Stimulated activated CD4-positive, alpha-beta T cell treated with anti-CD3 and anti-CD28 coated beads, TNF-alpha, amount 100 ng/mL, for 1 hour (primary cell): ENCODE data around the gene VTN.

Experiments used
- DNase-seq, 3 donors: peaks; one replicate each; pipeline ENCODE4 v3.0.0-alpha.2; 2020; ENCODE audit warnings: low read depth in 3 of 3, low spot score in 1 of 3

Gene VTN

DNA sequence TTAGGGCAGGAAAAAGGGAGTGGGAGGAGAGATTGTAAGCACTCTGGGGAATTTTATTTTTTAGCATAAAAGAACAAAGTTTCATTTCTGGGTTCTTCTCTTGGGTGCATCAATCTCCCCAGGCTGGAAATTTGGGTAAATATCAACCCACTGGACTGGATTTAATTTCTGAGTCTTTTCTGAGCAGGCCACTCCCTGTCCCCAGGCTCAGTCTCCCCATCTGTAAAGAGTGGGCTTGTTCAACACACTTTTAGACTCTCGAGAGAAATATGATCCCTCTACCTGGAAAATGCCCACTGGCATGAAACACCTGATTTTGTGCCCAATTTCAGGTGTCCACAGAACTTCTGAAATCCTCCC, 617 bp upstream of the VTN start:
- DNase-seq: no peak

DNA sequence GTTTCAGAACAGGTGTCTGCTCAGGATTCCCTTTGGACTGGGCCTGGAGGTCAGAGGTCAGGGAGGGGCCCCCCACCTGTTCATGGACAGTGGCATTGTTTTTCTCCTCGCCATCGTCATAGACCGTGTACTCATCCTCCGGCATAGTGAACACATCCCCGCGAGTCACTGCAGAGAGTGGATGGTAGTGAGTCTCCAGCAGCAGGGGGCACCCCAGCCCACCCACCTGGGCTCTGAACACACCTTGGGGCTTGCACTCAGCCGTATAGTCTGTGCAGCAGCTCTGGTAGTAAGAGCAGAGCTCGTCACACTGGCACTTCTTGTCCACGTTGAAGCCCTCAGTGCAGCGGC, 448 bp downstream of the VTN start:
- DNase-seq: no peak

DNA sequence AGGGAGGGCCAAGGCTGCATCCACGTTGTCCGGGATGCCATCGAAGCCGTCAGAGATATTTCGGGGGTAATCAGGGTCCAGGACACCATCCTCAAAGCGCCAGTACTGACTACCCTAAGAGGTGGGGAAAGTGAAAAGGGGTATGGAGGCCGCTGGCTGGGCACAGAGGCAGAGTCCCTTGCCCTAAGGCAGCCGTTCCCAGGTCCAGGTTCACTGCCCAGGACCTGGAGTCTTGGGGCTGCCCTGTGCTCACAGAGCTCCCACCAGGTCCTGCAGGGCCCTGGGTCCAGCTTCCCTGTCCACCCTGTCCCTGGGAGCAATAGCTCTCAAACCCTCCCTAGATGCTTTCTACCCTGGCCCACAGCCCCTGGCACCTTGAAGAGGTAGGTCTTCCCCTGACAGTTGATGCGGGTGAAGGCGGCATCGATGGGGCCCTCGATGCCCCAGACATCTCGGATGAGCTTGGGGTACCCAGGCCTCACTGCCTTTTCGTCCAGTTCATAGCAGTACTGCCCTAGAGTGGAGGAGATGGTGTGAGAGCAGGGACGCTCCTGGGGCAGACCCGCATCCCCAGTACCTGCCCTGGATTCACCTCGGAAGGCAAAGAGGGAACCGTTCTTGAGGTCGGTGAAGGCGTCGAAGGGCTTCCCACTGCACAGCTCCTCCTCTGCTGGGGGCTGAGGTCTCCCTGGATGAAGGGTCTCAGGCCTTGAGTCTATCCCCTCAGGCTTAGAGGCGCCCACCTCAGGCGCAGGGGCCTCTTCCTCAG, 1.0 kb downstream of the VTN start:
- DNase-seq: no peak

DNA sequence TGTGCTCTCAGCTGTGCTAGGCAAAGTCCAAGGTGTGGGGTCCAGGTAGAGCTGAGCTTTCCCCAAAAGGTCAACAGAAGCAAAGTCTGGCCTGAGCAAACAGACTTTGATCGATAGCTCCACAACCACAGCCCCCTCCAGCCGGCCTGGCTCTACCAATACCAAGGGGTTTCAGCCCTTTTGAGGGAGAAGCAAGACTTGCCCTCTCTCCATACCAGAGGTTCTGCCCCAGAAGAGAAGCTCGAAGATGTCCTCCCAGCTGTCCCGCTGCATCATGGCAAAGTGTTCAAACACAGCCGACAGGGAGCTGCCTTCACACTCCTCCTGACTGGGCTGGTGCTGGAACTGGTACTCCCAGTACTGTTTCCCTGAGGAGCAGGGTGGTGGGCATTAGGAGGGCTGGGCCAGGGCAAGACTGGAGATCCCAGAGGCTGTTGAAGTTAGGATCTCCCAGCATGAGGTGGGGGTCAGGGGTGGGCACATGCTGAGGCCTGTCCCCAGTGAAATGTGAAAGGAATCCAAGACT, 1.7 kb downstream of the VTN start:
- DNase-seq: no peak

DNA sequence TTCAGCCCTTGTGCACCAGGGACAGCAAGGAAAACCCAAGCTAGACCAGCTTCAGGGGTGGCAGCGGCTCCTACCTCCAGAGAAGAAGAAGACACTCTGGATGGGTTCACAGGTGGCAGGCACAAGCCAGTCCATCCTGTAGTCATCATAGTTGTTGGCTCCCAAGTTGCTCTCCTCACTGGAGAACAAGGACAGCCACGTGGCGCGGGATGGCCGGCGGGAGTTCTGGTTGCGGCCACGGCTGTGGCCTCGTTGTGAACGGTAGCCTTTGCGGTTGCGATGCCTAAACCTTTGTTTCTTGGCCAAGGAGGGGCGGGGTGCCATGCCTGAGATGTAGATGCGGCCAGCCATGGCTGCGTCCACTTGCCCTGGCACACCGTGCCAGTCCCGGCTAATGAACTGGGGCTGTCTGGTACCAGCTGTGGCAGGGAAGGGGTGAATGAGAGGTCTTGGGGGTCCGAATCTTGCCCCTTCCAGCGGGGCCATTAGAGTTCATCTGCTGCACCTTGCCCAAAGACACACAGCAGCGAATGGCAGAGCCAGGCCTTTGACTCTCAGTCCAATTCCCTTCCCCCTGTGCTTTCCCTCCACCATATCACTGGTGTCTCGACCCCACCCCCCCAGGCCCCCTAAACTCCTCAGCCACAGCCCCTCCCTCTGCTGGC, 2.3 kb downstream of the VTN start:
- no peak for DNase-seq

DNA sequence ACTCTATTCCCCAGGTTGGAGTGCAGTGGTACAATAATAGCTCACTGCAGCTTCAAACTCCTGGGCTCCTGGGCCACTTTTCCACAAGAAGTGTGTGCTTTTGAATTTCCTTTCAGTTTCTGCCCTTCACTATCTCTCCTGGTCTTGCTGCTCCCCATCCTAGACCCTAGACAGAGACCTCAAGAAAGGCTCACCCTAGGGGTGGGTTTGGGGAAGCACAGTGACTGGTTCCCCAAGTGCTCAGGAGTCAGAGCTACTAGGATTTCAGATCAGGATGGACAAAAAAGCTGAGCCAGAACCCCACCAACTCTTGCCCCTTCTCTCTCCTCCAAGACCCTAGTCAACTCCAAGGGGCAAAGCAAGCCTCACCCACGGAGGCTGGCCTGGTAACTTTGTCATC, 3.5 kb downstream of the VTN start:
- no peak for DNase-seq

DNA sequence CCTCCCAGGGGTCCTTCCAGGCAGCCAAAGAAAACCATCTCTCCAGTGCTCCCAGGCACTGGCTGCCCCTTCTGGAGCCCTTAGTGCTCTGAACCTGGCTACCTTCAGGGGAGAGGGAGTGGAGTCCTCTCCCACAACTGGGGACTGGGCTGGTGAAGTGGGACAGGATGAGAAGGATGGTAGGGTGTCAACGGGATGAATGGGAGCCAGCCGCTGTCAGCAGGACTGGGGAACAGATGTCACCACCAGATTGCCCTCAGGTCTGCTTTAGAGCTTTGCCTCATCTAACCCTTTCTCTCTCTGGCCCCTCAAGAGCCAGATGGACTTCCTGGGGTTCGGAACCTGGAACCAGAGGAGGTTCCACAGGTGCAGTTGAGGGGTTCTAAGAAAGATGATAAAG, 4.6 kb downstream of the VTN start:
- DNase-seq: no peak

DNA sequence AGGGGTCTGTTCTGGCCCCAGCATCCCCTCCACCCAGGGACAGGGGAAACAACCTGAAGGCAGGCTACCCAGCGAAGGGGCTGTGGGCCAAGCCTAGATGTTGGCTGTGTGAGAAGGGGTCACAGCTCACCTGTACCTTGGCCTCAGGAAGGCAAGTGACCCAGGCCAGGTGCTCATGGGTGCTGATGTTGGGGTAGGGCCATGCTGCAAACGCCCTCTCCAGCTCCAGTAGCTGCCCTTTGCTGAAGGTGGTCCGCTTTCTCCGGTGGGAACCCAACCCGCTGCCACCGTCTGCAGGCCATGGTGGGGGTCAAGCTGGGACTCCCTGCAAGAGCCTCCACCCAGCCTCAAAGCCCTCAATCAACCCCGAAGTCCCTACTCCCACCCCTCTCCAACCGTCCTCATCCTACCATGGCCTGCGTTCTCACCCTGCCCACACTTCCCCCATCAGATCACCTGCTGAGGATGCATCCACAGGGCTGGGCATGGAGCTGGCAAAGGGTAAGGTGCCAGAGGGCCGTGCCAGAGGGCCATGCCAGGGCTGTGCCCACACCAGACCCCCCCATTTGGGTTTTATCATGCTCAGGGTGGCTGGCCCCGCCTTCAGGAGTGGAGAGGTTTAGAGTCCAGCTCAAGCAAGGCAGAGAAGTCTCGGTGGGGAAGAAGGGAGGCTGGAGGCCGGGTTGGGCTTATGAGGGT, 5.3 kb downstream of the VTN start, which contains the start of gene SEBOX:
Gene SEBOX, minus strand, starts transcription at position 535 of the 699 bp plus-strand sequence. Its CDS starts 48 bp downstream, at position 487.
- DNase-seq: no peak

DNA sequence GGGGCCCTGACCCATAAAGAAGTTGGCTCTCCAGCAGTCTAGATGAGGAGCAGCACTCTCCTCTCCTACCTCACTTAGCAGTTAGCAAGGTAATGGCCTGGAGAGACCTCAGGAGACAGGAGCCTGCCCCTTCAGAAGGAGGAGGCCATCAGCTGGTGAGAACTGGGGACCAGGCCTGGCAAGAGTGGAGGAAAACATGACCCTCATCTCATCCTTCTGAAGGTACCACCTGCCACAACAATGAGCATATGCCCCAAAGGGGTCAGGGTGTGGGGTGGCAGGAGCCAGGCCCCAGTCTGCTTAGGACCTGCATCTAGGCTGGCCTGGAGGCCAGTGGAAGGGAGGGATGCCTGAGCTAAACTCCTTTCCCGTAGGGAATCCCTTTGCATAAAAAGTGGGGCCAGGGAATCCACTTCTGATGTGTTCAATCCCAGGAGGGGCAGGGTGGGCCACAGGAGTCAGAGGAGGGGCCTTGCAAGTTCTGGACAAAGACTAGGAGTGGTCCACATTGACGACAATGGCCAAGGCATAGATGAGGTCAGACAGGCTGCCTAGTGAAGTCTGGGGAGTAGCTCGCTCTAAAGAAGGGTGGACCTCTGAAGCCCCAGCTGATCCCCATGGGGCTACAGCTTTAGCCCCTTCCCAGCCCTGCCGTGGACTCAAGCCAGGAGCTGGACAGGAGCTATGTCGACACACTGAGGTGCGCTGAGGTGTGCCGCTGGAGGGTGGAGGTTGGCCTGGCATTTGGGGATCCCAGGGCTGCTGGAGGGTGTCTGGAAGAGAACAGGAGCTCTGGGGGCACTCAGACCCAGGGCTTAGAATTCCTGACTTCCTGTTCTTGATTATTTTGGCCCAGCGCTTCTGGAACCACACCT, 6.1 kb downstream of the VTN start:
- DNase-seq: no peak

DNA sequence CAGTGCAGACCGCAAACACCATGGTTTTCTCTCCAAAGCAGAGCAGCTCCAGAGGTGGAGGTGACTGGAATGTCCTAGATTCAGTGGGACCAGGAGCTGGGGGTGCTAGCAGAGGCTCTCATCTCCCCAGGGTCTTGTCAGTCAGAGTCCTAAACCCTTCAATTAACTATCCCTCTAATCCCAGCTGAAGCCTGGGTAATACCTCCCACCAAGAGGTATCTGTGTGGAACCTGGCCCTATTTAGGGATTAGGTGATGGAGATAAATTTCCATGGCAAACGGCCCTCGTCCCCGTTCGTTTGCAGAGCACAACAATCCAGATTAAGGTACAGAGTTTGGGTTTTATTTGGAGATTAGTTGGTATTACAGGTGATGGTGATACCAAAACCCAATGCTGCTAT, 6.9 kb downstream of the VTN start:
- DNase-seq: no peak

DNA sequence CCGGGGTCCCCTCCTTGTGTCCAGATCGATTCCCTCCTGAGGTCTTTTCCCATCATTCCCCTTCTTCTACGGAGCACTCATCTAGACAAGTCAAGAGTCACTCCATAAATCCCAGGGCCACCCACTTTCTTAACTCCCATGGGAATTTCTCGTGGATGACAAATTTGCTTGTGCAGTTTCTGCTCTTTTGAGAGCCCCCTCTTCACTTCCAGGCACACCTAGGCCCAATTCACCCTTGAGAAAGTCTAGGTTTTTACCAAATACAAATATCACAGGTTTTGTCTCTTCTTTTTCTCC, 12.3 kb downstream of the VTN start:
- no peak for DNase-seq

DNA sequence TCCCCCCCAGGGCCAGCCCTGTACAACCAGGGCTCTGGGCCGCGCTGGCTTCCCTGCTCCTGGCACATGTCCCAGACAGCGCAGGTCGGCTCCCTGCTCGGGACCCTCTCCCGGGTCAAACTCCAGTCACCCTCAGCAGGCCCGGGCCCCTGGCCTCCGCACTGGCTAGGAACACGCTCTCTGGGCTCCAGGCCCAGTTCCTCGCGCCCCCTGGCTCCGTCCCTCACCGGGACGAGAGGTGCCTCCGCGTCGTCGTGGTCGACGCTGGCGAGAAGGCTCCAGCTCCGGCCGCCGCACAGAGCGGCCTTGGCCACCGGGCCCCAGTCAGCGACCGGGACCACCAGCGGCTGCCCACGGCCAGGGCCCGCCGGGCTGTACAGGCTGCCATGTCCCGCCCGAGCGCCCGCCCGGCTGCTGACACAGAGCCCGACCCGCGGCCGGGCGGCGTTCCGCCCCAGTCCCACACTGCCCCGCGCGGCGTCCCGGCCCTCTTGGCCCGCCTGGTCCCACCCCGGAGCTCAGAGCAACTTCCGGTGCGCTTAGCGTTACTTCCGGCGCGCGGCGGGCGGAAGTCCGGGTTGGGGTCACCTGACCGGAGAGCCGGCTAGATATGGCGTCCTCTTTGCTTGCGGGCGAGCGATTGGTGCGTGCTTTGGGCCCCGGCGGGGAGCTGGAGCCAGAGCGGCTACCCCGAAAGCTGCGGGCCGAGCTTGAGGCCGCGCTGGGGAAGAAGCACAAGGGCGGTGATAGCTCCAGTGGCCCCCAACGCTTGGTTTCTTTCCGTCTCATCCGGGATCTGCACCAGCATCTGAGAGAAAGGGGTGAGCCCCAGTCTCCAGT, 12.8 kb downstream of the VTN start, which contains the start of gene POLDIP2:
Gene POLDIP2, minus strand, starts transcription at position 467 of the 840 bp plus-strand sequence. Its CDS starts 79 bp downstream, at position 388.
- DNase-seq: peak; percentile 80 to 92 (median 91)

DNA sequence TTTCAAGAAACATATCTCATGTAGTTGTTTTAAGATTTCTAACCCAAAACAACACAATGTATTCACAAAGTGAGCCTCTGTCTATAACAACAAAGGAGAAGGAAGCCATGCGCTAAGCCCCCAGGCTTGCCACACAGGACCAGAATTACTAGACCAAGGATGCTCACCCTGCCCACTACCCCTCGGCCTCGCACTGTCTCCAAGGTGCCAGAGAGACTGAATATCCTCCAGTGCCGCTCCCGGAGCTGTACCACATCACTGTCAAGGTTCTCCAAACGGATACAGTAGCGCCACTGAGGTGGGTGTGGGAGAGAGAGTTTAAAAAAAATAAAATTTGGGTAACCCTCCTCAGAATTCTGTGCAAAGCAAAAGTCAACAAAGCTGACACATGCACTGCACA, 19.8 kb downstream of the VTN start:
- no peak for DNase-seq

DNA sequence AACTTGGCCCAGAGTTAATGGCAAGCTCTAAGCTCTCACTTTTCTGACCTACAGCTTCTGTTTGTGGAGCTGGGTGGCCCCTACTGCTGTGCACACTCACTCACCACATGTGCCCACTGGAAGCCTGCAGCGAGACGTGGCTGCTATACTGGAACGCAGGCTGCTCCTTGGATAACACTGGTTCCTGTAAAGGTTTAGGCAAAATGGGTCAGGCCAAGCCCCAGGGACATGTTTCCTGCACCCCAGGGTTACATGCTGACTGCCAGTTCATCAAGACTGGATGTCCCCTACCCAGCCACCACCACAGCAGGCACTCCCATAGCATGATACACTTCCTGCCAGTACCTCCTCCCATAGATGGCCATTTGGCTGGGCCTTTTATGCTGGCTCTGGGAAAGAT, 21.1 kb downstream of the VTN start:
- DNase-seq: no peak

DNA sequence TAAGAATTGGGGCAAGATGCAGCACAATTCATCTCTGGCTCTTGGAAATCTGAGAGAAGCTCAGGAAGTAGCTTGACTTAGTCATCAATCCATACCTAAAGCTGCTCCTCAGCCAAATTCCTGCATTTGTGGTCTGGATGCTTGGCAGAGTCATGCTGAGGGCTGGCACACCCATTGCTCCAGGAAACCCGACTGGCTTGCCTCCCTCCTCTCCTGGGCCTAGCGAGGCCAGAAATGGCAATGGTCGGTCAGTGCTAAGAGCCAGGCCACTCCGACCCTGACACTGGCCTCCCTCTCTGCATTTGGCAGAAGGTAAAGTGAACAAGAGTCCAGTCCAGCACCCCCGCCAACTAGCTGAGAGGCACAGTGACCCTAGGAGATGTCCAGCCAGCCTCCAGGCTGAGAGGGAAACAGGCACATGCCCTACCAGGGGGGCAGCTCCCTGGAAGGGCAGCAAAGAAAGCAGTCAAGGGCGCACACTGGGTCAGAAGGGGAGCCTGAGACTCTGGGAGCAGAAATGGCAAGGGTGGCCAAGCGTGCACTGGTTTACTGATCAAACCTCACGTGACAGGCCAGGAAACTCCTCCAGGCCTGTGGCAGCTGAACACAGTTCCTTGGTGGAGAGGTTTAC, 22.7 kb downstream of the VTN start:
- DNase-seq: no peak

DNA sequence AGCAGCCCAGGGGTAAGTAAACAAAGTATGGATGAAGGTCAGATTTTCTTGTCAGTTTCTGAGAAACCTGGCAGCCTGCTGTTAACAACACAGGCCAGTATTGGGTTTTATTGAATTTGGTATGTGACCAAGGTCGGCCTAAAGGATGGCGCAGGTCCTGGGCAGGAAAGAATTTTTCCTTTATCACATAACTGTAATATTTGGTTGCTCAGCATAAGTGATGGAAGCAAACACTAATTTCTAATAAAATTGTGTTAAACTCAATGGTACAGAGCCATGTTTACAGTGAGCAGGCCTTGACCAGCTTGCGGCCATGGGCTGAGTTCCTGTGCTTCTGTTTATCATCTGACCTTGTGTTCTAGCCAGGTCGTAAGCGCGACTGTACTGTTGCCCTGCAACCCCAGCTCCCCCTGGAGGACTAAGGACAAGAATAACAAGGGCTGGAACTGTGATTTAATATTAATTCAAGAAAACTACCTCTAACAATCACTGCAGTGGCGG, 23.3 kb downstream of the VTN start:
- no peak for DNase-seq

DNA sequence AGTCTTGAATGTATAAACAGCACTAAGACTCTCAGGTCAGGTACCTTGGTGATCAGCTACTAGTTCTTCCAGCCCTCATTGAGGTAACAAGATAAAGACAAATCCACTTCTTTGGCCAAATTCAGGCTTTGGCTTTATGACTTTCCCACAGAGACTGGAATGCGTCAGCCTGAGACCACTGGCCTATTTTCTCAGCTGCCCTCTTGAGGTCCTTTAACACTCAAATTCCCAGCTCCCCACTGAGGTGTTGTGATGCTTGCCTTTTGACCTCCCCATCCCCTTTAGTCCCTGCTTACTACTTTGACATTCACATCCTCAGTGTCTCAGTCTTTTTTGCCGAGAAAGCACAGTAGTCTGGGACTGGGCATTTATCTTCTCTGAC, 23.9 kb downstream of the VTN start:
- DNase-seq: no peak

DNA sequence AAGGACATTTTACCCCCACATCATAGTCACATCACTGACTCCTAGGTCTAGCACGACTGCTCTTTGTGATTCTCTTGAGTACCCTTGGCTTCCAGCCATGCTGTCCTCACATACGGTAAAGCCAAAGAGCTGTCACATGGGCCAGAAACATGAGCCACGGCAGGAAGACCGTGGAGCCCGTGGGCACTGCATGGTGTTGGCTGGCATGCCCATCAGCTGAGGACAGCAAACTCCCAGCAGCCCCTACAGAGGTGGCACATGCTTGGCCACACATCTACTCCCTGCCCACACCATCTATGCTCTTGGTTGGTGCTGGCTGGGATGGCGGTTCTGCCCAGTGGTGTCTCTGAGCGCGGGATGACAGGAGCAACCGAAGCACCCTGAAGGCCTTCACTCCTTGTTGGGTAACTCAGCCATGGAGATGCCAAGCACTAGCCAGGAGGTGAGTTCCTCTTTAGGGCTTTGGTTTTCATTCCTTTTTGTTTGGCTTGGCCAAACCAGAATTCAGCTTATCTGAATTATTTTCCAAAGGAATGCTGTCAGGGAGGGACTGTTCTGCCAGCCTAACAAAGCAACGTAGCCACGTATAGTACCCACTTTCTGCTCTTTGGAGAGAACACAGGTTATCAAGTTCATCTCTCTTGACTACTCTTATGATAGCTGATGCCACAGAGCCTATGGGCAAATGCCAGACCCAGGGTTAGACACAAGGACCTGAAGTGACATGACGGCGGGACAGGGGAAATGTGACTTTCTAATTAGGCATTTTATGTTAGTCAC, 24.5 kb downstream of the VTN start:
- DNase-seq: no peak

DNA sequence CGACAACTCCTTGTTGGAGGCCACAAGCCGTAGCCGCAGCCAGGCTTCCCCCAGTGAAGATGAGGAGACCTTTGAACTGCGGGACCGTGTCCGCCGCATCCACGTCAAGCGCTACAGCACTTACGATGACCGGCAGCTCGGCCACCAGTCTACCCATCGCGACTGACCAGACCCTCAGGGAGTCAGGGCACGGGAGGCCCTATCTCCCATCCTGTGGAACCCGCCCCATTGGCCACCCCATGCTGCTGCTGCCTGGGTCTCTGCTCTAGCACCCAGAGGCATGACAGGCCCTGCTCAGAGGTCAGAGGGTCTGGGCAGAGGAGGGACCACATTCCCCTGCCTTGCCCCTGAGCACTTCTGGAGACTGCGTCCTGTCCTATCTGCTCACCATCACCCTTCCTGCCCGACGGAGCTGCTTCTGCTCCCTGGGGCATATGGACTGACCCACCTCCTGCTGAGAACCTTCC, 25.6 kb downstream of the VTN start:
- no peak for DNase-seq
